Activated T-helper 1 cell treated with Interleukin-2 at 50 U/mL for 16 hours (primary cell): ENCODE measurements around the gene ABHD6.
"Not testable (repeated sequence)": the region's sequence is repeated elsewhere in the genome, so short reads cannot be mapped to it uniquely, and the experiment has no call there.

Source experiments
- DNase-seq: peaks from one replicate; pipeline ENCODE4 v3.0.0-alpha.2; 2020; ENCODE audit warnings: low read depth

ABHD6 gene

GRCh38 chr3:58323529-58324390 lies 86.2 kb downstream of the ABHD6 start:
- DNase-seq, result no peak

GRCh38 chr3:58324391-58325390 lies 87.1 kb downstream of the ABHD6 start:
- DNase-seq, result no peak

DNA sequence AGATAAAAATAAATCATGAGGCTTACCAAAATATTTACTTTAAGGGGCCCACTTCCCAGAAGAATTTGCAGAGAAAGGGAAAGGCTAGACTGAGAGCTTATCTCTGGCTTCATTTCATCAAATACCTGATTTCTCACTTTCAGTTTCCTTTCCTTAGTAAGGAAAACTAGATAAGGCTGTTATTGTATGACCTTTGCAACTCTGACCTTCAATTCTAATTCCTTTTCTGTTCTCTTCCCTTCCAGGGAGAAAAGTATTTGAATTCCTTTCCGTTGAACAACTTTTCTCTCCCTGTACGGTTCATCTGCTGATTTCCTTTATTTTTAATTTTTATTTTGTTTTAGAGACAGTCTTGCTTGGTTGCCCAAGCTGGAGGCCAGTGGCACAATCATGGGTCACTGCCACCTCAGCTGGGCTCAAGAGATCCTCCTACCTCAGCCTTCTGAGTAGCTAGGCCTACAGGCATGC lies 88.0 kb downstream of the ABHD6 start:
- no peak for DNase-seq

- DNase-seq, result no peak
These were observed 88.8 kb downstream of the ABHD6 start for GRCh38 chr3:58326267-58326900.

GRCh38 chr3:58329150-58329921 lies 91.7 kb downstream of the ABHD6 start:
- no peak for DNase-seq

DNA sequence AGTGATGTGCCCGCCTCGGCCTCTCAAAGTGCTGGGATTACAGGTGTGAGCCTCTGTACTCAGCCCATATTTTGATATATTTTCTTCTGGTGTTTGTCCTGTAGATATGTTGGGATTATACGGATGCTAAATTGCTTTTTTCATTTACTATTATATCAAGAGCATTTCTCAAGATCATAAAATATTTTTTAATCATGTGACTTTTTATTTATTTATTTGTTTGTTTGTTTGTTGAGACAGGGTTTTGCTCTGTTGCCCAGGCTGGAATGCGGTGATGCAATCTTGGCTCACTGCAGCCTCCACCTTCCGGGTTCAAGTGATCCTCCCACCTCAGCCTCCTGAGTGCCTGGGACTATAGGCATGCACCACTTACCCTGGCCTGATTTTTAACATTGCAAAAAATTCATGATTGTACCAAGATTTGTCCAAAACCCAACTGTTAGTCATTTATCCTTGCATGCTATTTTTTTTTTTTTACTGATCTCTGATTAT lies 92.4 kb downstream of the ABHD6 start:
- DNase-seq, result no peak

GRCh38 chr3:58331593-58332152 lies 94.1 kb downstream of the ABHD6 start:
- DNase-seq, result no peak

GRCh38 chr3:58332575-58333188 lies 95.1 kb downstream of the ABHD6 start, which contains the start of gene PXK:
PXK (plus strand) TSS chr3:58332892; CDS start chr3:58332989, 97 bp downstream.
- peak; percentile 65 for DNase-seq

GRCh38 chr3:58333206-58334012 lies 95.8 kb downstream of the ABHD6 start:
- no peak for DNase-seq

DNA sequence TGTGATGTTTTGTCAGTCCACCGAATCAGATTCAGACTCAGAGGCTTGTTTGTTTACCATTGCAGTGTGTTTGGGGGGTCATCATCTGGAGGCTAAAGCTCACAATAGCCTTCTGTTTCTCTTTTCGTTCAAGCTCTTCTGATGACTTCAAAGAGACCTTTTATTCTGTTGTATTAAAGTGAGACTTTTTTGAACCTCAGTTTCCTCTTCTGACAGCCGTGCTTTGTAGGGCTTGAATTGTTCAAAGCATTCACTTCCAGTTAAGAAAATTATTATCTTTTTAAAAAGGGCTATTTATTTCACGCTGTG lies 96.4 kb downstream of the ABHD6 start:
- DNase-seq, result no peak

DNA sequence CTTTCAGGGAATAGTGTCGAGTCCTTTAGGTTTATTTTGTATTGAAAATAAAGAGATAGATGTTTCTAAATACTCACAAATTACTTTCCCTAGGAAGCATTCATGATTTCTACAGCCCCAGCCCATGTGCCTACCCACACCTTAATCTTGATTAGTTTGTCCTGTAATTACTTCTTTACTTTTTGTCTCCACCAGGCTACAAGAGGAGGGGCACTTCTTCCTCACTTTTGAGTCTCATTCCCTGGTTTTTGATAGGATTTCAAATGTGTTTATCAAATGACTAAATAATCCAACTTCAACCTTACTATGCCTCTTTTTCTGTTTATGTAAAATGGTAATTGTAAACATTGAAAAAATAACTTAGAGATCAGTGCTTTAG lies 96.9 kb downstream of the ABHD6 start:
- no peak for DNase-seq

DNA sequence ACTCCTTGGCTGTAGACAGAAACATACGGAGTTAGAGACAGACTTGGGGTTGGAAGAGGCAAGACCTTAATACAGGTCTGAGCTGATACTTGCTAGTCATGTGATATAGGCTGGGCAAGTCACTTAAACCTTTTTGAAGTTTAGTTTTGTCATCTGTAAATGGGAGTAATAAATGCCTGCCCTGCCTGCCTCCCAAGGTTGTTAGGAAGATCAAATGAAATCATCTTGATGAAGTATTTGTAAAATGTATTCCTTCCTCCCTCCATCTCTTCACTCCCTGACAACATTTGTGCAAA lies 98.0 kb downstream of the ABHD6 start:
- no peak for DNase-seq

DNA sequence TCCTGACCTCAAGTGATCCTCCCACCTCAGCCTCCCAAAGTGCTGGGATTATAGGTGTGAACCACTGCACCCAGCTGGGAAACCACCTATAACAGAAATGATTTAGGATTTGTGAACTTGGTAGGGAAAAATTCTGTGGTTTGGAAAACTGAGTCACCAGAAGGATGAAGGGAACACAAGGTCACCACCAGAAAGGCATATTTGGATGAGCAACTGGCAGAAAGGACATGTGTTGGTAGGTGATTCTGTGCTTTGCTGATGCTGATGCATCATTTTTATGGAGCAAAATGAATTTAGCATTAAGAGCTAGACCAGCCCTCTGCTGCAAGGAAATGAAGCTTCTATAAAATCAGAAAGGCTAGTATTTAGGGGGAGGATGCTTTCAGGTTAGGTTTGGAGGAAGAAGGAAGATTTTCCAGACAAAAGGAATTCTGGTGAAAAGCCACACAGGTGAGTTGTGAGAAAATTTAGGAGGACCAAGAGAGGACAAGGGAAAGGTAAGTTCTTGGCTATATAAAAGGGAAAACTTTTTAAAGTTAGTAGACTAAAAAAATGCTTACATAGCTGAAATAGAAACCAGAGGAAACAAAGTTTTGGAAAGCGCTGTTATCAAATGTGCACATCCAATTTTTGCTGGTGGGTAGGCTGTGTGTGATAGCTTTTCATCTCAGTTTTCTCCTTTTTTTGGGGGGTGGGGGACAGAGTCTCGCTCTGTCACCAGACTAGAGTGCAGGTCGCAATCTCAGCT lies 98.7 kb downstream of the ABHD6 start:
- DNase-seq, result no peak

GRCh38 chr3:58337190-58337589 lies 99.6 kb downstream of the ABHD6 start:
- DNase-seq, result no peak

GRCh38 chr3:58339146-58339545 lies 101.6 kb downstream of the ABHD6 start:
- DNase-seq, result not testable (repeated sequence)

DNA sequence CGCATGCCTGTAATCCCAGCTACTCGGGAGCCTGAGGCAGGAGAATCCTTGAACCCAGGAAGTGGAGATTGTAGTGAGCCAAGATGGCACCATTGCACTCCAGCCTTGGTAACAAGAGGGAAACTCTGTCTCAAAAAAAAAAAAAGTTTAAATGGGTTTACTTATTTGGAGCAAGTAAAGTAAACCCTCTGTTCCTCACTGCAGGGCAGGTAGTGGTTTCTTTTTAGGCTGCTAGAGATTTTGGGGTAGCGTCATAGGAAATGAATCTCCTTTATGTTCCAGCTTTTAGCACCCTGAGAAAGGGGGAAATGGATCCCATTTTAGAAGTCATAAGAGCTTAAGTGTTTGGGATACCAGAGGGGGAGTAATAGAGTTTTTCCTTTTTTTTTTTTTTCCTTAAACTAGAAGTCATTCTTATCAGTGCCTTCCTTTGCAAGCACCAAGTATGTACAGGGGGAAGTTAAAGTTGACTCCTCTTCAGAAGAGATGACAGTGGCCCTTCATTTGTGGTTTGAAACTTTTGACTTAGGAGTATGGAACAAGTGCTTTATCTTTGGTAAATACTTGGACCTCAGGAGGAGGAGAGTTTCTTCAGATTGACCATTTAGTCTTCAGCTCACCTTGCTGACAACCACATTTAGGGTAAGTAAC lies 103.1 kb downstream of the ABHD6 start:
- no peak for DNase-seq

DNA sequence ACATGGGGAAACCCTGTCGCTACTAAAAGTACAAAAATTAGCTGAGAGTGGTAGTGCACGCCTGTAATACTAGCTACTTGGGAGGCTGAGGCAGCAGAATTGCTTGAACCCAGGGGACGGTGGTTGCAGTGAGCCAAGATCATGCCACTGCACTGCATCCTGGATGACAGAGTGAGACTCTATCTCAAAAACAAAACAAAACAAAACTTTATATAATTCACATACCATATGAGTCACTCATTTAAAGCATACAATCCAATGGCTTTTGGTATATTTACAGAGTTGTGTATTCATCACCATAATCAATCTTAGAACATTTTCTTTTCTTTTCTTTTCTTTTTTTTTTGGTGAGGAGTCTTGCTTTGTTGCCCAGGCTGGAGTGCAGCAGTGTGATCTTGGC lies 103.8 kb downstream of the ABHD6 start:
- no peak for DNase-seq

DNA sequence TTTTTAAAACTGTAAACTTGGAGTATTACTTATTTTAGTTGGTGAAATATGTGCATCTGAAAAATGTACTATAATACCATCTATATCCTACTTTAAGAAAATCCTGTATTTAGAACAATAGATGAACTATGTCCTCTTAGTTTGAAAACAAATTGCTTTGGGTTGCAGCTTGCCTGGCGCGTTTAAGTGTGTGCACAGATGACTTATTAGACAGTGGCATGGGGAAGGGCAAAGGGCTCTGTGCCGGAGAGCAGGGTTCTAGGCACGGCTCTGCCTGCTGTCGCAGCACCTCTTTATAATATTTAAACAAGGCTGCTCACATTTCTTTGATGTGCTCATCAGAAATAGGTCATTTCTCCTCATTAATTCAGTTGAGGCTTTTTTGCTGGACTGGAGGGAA lies 105.1 kb downstream of the ABHD6 start:
- no peak for DNase-seq
